Calu3 (cell line): ENCODE measurements around the gene CHRNA4. TPM values are rescaled to one million over a fixed set of nuclear protein-coding genes. Genes with fewer than 3 reads are reported as not detected.

Source experiments
- BruUV-seq: library from RNA; stranded (reverse); fragments of 400-500 nt; replicated peaks from 2 replicates; lab custom pipeline; 2021; lab: Mats Ljungman, UMichigan
- CTCF ChIA-PET: fragments of 300-600 bp; sonication (Branson Sonifier 250); formaldehyde crosslinking; loops from one replicate; lab custom pipeline; 2022; ENCODE audit warnings: antibody characterized with exemption; lab: Charles Lee
- DNase-seq: peaks from one replicate; pipeline ENCODE4 v3.0.0; 2022
- H3K27ac Mint-ChIP-seq: one replicate; pipeline ENCODE4 v1.8.0; 2022; ENCODE audit warnings: mixed read lengths; ENCODE audit not compliant: unreplicated experiment
- H3K27me3 Mint-ChIP-seq: one replicate; pipeline ENCODE4 v1.8.0; 2022; ENCODE audit warnings: mixed read lengths; ENCODE audit not compliant: unreplicated experiment
- H3K36me3 Mint-ChIP-seq: one replicate; pipeline ENCODE4 v1.8.0; 2022; ENCODE audit warnings: mild to moderate bottlenecking, moderate library complexity, mixed read lengths; ENCODE audit not compliant: insufficient read depth, unreplicated experiment
- H3K4me1 Mint-ChIP-seq: one replicate; pipeline ENCODE4 v1.8.0; 2022; ENCODE audit warnings: mild to moderate bottlenecking, low read depth, mixed read lengths; ENCODE audit not compliant: unreplicated experiment
- H3K4me3 Mint-ChIP-seq: one replicate; pipeline ENCODE4 v1.8.0; 2022; ENCODE audit warnings: mild to moderate bottlenecking, low read depth, moderate library complexity, mixed read lengths; ENCODE audit not compliant: unreplicated experiment
- H3K9me3 Mint-ChIP-seq: one replicate; pipeline ENCODE4 v1.8.0; 2022; ENCODE audit warnings: low read depth, mixed read lengths; ENCODE audit not compliant: unreplicated experiment
- CTCF ChIP-seq: fragments of 200-600 bp; IDR thresholded peaks from one replicate; pipeline ENCODE4 v1.8.0; 2022; ENCODE audit warnings: antibody characterized with exemption; ENCODE audit not compliant: unreplicated experiment
- intact Hi-C: fragments of 100-400 bp; cut with micrococcal nuclease; formaldehyde crosslinking; loops from one replicate; pipeline ENCODE4 v1.10.0; 2022; ENCODE audit not compliant: unreplicated experiment
- total RNA-seq: library from RNA; stranded (reverse); gene quantifications from 2 replicates; pipeline ENCODE4 v1.2.3, GENCODE V29; 2022

Gene CHRNA4
- total RNA-seq, 1 experiment from 2014 or later, result not detected

GRCh38 chr20:63333241-63333836, 27.8 kb downstream of the CHRNA4 start:
- Mint-ChIP-seq H3K27me3 (peaks cover 100% of the 10 kb centered on the region), H3K9me3 (peaks cover 5% of the 10 kb centered on the region), H3K4me3 (no peak overlapping the region), H3K4me1 (no peaks in the 10 kb centered on the region), H3K27ac (no peak overlapping the region), H3K36me3 (peaks cover 5% of the 10 kb centered on the region)
- CTCF ChIA-PET, result interaction anchor here (0.6 kb wide), 1 partner anchor 33 kb away, joined by 3 read pairs; no protein-coding TSS in a partner anchor
- no peak for DNase-seq
- no peak for TF ChIP-seq CTCF
- intact Hi-C loops, result no loop called here
- BruUV-seq, result no TSS peak

GRCh38 chr20:63332488-63333240, 28.5 kb downstream of the CHRNA4 start:
- Mint-ChIP-seq H3K9me3 (peaks cover 5% of the 10 kb centered on the region), H3K4me1 (no peaks in the 10 kb centered on the region), H3K27me3 (peaks cover 100% of the 10 kb centered on the region), H3K36me3 (peaks cover 5% of the 10 kb centered on the region), H3K4me3 (no peak overlapping the region), H3K27ac (no peak overlapping the region)
- no TSS peak for BruUV-seq
- no peak for TF ChIP-seq CTCF
- CTCF ChIA-PET, result no interaction called here
- DNase-seq, result no peak
- intact Hi-C loops, result no loop called here

- TF ChIP-seq CTCF, result no peak
- peaks cover 5% of the 10 kb centered on the region for H3K9me3 Mint-ChIP-seq
- CTCF ChIA-PET, result no interaction called here
- BruUV-seq, result no TSS peak
- no peak for DNase-seq
- no peak overlapping the region for H3K4me3 Mint-ChIP-seq
- peaks cover 100% of the 10 kb centered on the region for H3K27me3 Mint-ChIP-seq
- intact Hi-C loops, result no loop called here
- no peaks in the 10 kb centered on the region for H3K4me1 Mint-ChIP-seq
- H3K27ac Mint-ChIP-seq, result no peak overlapping the region
- peaks cover 5% of the 10 kb centered on the region for H3K36me3 Mint-ChIP-seq
Measured at GRCh38 chr20:63331741-63332400, 29.3 kb downstream of the CHRNA4 start.

- Mint-ChIP-seq H3K27ac (no peak overlapping the region), H3K4me1 (no peaks in the 10 kb centered on the region), H3K4me3 (no peak overlapping the region), H3K27me3 (peaks cover 94% of the 10 kb centered on the region), H3K9me3 (peaks cover 5% of the 10 kb centered on the region), H3K36me3 (peaks cover 5% of the 10 kb centered on the region)
- intact Hi-C loops, result no loop called here
- no TSS peak for BruUV-seq
- no peak for DNase-seq
- CTCF ChIA-PET, result interaction anchor here (1.0 kb wide), 1 partner anchor 18 kb away, joined by 3 read pairs; no protein-coding TSS in a partner anchor
- no peak for TF ChIP-seq CTCF
Measured at GRCh38 chr20:63330940-63331339, 30.2 kb downstream of the CHRNA4 start.
